ENCODE measurements around the gene CDH13.

- TF ChIP-seq CTCF (conservative IDR thresholded peaks at IDR 0.05) (no peak), ZFX (IDR thresholded peaks at IDR 0.05) (no peak)
Observed at GRCh38 chr16:82937926-82938520, 311.3 kb downstream of the CDH13 start.
